DMS 273 (cell line): Measurements from ENCODE around the gene NOTCH4.

Experiments
- DNase-seq: peaks from one replicate; lab custom pipeline; 2025; ENCODE audit not compliant: unreplicated experiment; lab: John Stamatoyannopoulos, UW

The NOTCH4 gene

DNA sequence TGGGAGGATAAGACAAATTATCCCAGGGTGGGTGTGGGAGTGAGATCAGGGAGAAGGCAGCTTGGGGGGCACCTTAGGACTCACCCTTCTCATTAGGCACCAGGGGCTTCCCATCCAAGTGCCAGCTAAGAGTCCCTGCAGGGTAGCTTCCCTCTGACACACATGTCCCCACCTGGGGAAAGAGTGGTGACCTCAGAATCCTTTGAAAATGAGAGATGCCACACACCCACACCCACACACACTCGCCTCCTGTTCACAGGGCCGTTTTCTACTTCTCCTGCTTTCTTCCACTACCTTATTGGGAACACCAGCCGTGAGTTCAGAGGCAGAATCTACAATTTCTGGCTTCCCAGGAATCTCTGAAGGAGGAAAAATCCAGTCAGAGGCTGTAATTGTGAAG is 40.8 kb downstream of the NOTCH4 start:
- no peak for DNase-seq

DNA sequence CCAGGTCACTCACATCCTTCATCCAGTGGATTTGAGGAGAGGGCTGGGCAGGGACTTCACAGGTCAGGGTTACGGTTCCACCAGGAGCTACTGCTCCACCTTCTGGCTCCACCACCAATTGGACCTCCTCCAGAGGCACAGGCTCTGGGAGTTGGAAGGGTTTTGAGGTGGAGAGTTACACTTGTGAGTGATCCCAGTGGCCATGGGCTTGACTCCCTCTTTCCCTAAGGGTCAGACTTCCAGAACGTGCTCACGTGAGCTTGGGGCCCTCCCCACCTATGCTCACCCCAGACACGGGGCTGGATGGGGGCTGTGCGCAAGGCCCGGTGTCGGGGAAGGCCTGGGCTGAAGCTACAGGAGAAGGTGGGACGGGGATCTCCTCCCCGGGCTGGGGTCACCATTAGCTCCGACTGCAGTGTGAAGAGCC is 41.3 kb downstream of the NOTCH4 start:
- no peak for DNase-seq

DNA sequence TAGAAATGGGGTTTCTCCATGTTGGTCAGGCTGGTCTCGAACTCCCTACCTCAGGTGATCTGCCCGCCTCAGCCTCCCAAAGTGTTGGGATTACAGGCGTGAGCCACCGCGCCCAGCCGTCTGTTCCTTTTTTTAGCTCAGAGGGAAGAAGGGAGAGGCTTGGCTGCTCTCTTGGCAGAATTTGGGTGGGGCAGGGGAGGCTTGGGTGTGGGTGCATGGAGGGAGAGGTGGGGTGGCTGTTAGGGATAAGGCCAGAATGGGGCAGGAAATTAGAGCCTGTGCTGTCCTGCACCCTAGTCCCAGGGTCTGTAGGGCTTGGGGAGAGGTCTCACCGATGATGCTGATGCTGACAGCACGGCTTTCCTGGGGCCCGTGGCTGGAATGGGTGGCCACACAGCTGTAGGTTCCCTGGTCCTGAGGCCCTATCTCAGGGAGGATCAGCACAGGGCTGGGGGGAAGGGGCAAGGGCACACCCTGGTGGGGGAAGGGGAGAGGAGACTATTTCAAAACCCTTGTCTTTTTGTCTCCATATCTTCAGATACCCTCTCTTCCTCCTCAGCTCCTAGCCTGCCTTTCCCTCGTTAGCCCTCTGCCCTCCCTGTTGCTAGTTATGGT is 41.8 kb downstream of the NOTCH4 start:
- DNase-seq: no peak

DNA sequence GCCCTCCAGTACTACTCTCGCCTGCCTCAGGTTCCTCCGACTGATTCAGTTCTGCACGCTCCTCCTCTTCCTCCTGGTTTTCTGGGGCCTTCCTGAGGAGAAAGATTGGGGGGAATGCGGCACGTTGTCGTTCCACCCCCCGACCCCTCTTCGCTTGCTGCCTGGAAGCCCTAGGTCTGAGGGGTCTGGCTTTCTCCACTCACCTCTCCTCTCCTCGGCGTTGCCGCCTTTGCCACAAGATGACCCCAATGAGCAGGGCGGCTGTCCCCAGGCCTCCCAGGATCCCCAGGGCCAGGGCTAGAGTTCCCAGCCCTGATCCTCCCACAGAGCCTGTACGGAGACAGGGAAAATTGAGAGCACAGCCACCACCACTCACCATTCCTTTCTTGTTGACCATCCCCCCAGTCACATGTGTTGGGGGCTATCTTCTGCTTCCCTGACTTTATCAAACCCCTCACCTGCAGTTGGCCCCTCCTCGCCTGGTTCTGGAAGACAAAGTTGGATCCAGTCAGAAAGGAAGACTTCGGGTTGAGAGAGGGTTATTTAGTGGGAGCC is 42.6 kb downstream of the NOTCH4 start:
- DNase-seq: no peak

DNA sequence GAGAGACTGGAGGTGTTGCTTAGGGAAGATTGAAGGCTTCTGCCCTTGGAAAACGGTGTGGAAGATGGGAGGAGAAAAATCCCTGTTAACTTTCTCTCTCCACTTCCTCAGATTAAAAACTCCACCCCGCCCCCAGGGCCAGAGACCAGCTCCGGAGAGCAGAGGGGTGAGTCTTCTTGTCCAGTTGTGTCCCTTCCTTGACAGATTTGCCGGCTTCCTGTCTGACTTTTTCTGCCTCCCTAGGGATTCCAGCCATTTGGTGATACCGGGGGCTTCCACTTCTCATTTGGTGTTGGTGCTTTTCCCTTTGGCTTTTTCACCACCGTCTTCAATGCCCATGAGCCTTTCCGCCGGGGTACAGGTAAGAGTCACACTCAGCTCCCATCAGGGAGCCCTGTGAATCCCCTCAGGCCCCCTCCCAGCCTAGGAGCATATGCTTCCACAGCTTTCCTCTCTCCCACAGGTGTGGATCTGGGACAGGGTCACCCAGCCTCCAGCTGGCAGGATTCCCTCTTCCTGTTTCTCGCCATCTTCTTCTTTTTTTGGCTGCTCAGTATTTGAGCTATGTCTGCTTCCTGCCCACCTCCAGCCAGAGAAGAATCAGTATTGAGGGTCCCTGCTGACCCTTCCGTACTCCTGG is 44.0 kb downstream of the NOTCH4 start:
- no peak for DNase-seq

DNA sequence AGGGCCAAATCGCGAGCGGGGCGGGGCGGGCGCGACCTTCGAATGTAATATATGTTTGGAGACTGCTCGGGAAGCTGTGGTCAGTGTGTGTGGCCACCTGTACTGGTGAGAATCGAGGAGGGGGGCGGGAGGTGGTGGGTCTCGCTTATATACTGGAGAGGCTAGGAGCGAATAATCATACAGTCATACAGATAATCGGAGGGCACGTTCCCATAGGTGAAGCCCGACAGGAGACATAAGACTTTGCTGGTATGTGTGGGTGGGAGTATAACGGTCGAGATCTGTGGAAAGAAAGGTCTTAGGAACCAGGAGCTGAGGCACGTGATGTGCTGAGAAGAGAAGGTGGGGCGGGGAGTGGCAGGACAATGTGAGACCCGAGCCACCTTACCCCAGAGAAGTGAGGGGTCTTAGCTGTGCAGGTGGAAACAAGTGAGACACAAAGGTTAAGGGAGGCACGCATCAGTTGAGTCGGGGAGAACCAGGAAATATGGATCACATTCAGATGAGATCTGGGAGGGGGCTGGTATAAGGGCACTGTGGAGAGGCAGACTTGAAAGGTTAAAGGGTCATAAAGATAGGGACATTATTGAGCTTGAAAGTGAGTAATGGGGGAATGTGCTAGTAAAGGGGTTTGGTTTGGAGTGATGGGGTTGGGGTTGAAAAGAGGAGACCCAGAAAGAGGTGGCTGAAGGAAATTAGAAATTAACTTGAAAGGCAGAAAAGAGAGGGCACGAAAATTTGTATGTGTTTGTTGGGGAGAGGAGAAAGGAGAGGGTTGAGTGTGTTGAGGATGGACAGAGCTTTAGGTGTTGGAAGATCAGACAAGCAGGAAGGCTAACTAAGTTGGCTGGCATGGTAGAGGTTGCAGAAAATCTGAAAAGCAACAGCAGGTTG is 45.1 kb downstream of the NOTCH4 start:
- DNase-seq: peak; percentile 52

DNA sequence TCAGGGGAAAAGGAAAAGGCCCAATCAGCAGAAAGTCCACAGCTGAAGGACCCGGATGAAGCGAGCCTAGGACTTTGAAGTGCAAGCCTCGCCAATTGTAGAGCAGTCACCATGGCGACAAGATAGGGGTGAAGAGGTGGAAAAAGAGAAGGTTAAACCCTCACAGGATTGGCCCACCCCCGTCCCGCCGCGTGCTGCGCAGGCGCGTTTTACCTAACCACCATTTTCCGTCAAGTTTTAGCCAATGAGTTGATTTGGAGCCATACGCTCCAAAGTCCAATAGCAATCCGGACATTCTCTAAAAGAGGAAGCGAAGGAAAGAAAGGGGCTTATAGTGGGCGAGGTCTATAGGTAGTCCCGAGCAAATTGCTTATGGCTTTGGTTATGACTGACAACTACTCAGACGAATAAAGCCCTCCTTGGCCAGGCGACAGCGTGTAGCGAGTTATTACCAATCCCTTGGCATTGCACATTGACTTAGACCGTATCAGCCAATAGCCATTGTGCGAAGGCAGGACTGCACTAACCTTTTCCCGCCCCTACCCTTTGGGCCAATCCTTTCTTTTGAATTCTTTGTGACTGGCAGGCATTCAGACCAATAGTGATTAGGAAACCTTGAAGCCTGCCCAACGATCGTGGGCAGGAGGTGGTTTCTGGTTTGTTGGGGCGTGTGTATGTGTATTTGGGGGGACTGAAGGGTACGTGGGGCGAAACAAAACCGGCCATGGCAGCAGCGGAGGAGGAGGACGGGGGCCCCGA is 45.9 kb downstream of the NOTCH4 start, which contains the start of gene RNF5:
Gene RNF5, plus strand, starts transcription at position 618 of the 759 bp plus-strand sequence. Its CDS starts 107 bp downstream, at position 725.
- DNase-seq: peak; percentile 100

DNA sequence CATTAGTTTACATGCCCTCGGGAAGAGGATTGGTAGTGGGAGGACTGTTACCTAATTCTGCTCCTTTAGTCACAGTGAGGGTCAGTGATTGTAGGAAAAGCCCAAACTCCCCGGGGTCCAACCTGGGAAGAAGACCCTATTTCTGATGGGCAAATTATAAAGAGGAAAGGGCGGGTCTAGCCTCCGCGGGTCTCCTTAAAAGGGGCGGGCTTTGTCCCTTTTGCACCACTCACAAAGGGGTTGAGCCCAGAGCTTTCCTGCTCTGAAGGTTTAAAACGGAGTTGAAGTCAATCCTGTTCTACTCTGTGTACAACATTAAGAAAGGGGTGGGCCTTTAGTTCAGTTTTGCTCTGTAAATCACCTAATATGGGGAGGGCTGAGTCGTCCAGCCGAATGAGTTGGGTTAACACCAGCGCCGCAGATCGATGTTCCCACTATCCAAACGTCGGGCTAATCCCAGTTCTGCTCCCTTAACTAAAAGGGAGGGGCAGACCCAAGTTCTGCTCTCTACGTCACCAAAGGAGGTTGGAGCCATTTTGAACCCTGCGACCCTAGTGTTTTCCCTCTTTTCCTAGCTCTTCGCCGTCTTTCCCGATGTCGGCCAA is 46.6 kb downstream of the NOTCH4 start:
- peak; percentile 86 for DNase-seq

DNA sequence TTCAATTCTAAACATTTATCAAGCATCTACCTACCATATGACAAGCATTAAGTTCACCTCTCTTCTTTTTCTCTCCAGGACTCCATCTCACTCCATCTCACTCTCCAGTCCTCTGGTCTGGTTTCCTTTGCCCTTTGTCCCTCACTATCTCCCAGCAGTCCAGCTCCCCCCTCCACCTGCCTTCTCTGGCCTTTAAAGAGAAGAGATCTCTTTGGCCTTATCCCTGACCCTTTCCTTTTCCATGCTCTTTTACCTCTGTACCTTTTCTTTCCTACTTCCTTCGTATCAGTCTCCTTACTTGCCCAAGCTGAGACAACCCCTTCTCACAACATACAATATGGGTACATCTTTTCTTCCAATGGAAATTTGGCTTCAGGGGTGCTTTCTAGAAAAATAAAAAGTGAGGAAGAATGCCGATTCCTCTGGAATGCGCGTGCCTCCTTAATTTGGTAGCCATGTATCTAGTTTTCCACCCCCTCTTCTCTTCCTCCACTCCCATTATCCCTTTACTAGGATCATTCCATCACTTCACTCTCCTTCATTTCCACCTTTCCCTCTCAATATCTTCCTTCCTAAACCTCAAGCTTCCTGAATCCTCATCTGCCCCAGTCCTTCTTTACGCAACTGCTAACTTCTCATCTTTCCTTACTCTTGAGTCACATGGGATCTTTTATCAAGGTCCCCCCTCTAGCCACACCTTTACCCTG is 47.2 kb downstream of the NOTCH4 start:
- no peak for DNase-seq

DNA sequence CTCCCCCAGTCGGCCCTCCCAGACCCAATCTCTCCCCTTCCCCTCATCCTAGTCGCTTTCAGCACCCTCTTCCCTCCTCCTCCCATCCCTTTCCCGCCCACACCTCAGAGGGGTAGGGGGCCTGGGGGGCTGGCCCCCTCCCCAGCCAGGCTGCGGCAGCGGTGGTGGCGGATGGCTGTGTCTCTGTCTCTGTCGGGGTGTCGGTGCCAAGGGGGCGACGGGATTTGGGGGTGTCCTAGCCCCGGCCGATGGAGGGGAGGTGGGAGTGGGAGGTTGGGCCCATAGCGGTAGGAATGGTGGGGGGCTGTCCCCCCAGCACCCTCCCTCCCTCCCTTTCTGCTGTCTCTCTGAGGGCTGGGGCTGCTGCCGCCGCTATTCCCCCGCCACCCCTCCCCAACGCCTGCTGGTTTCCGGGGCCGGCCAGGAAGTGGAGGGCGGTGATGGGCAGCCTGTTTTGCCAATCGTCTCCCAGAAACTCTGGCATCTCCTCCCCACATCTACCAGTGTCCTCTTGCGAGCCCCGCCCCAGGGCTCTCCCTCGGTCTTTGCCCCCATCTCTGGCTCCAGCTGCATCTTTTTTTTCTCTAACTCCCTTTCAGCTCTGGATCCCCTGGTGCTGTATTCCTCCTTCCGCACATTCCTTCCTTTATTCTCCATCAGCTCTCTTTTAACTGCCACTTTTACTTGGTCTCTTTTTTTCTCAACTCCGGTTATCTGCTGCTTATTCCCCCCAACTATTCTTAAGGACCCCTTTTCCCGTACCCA is 48.0 kb downstream of the NOTCH4 start, which contains the start of gene AGPAT1:
Gene AGPAT1, minus strand, starts transcription at position 374 of the 765 bp plus-strand sequence. CDS start 4,588 bp downstream, outside the sequence.
- DNase-seq: peak; percentile 98

DNA sequence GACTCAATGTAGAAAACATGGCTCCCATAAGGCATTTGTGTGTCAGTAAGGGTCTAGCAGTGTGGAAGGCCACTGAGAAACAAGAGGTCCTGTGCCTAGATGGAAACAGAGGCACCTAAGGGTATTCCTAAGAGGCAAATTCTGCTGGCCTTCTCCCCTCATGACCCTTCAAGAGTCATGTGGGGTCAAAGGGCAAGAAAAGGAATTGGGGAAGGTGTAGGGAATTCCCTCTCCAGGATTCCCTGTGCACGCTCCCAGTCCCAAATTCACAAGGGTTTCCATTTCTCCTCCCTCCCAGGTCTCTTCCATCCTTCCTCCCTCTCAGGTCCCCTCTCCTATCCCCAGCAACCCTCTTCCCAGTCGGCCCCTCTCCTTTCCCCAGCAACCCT is 48.6 kb downstream of the NOTCH4 start:
- DNase-seq: no peak

DNA sequence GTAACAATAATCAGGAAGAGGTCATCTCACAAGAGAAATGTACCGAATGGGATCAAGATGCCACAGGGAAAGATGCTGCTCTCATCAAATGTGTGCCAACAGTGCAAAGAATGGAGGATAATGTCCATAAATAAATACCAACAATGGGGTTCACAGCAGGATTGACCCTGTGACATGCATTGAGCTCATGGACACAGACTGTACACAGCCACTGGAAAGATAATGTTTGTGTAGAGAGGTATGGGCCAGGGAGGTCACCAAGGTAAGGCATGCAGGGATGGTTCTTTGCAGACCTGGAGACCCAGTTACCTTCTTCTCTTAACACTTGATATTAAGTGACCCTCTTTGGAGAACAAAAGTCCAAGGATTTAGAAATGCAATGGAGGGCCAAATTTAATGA is 49.5 kb downstream of the NOTCH4 start:
- no peak for DNase-seq

DNA sequence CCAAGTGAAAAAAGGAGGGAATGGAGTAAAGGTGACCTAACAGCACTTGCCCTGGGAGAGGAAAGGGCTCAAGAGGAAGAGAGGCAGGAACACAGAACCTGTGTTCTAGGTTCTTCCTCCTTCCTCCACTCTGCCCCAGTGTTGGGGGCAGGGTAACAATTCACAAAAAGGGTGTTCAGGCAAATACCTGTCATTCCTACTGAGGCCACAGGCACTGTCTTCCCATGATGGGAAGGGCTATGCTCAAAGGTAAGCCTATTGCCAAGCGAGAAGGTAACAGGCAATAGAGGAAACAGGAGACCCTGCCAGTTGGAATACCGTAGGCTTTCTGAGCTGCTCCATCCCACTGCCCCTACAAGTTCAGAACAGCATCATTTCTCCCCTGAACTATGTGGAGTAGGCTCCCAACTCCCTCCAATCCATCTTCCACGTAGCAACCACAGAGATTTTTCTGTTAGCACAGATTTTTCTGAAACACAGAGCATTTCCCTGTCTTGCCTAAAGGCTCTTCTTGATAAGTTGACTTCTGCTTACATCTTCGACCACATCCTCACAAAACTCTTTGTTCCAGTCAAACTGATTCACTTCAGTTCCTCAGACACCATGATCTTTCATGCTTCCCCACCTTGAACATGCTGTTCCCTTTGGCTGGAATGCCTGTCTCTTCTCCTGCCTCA is 50.7 kb downstream of the NOTCH4 start:
- DNase-seq: no peak

DNA sequence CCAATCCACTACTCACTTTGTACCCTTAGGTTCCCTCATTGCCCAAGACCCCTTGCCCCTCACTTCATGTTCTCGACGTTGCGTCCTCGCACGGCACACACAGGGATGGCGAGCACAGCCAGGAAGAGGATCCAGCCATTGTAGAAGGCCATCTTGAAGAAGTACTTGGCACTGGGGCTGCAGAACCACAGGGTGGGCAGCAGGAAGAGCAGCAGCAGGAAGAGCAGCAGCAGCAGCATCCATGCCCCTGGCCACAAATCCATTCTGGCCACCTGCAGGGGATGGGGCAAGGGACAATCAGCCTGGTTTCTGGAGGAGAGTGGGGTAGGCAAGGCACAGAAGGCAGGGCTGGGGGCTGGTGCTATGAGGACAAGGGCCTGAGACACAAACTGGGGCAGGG is 52.6 kb downstream of the NOTCH4 start:
- no peak for DNase-seq

DNA sequence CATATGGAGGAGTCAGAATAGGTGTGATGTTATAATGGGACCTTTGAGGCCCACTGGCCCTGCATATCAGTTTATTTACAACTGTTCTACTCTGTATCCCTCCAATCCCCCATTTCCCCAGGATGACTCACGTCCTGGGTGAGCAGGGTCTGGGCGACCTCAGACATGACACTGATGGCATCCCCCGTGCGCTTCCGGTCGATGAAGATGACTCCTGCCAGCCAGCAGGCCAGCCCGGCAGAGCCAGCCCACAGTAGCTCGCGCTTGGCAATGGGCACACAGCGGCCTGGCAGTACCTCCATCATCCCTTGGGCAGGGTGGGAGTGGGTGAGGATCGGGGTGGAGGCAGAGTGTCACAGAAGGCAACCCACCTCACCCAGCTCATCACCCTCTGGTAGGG is 53.6 kb downstream of the NOTCH4 start:
- DNase-seq: no peak

DNA sequence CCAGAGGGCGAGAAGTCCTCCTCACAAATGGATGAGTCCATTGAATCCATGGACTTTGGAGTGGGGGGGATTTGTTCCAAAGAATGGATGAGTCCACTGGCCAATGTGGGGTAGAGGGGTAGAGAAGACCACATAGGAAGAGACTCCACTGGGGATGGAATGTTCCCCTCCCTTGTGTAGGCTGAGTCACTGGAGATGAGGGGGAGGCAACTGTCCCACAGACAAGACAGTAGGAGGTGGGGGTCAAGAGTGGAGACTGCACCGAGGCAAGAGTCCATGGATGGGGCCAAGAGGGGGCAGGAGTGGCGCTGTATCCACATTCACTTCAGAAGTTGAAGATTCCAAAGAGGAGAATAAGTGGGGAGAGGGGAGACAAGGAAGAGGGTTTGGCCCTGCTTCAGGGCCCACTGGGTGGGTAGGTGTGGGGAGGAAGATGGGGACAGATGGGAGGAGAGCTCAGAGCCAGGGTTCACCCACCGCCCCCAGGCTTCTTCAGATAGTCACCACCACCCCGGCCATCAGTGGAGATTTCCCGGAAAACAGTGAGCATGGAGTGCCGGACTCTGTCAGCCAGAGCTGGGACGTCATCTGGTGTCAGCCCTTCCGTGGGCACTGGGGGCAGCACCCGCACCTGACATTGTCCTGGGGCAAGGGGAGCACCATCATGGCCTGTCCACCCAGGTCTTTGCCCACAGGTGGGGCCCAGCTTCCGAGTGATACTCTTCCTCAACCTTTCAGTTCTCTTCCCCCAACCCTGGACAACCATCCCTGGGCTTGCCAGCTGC is 54.9 kb downstream of the NOTCH4 start:
- no peak for DNase-seq

DNA sequence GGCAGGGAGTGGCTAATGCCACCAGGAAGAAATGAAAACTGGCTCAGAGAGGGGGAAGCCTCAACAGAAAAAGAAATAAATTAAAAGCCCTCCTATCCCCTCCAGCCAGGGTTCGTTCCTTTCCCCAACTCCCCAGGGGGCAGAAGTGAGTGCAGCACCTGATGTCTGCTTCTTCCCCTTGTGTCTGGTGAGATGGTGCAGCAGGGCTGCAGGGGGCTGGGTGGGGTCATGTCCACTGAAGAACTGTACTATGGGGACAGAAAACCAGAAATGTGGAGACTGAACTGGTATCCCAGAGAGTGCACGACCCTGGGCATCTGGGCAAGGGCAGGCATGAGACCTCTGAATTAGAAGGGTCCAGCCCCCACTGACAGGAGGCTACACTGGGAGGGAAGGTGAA is 55.5 kb downstream of the NOTCH4 start:
- DNase-seq: no peak
